OCI-LY1 (cell line): ENCODE data around the gene MMRN2.

ENCODE experiments used
- EZH2 ChIP-seq: fragments of 200-600 bp; sonication (generic), shearing (Covaris generic); IDR thresholded peaks from 2 replicates; pipeline ENCODE4 v1.8.0; 2017; ENCODE audit warnings: borderline replicate concordance, mixed run types, mild to moderate bottlenecking, antibody characterized with exemption, low read length, moderate library complexity, mixed read lengths
- TF ChIP-seq, protein P1 (sequence below): fragments of 200-600 bp; sonication (generic), shearing (Covaris generic); IDR thresholded peaks from 2 replicates; pipeline ENCODE4 v1.5.1; 2017; ENCODE audit warnings: mild to moderate bottlenecking, antibody characterized with exemption, low read length, moderate library complexity, mixed read lengths

DNA sequence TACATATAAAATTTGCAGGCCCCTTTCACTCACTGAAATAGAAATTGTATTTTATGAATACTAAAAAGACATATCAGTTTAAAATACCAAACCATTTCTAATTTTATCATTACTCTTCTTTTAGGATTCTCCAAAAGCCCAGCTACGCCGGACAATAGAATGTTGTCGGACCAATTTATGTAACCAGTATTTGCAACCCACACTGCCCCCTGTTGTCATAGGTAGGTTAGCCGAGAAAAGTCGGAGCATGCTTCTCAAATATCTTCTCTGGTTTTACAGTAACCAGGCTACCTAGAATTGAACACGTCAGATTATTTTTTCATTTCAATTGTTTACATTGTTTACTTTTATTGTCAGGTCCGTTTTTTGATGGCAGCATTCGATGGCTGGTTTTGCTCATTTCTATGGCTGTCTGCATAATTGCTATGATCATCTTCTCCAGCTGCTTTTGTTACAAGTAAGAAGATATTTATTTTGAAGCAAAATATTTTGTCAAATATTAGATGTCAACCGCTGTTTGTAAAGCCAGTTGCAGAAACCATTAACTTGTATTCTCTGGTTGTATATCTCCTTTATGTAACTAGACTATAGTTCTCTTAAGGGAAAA lies 57.6 kb downstream of the MMRN2 start:
- TF ChIP-seq, protein P1, sequence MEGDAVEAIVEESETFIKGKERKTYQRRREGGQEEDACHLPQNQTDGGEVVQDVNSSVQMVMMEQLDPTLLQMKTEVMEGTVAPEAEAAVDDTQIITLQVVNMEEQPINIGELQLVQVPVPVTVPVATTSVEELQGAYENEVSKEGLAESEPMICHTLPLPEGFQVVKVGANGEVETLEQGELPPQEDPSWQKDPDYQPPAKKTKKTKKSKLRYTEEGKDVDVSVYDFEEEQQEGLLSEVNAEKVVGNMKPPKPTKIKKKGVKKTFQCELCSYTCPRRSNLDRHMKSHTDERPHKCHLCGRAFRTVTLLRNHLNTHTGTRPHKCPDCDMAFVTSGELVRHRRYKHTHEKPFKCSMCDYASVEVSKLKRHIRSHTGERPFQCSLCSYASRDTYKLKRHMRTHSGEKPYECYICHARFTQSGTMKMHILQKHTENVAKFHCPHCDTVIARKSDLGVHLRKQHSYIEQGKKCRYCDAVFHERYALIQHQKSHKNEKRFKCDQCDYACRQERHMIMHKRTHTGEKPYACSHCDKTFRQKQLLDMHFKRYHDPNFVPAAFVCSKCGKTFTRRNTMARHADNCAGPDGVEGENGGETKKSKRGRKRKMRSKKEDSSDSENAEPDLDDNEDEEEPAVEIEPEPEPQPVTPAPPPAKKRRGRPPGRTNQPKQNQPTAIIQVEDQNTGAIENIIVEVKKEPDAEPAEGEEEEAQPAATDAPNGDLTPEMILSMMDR: peak; percentile 79
- no peak for TF ChIP-seq EZH2
